ENCODE results near the gene PTTG1IP.

GRCh38 chr21:44862869-44863685, 10.4 kb downstream of the PTTG1IP start:
- TF ChIP-seq POLR2A (IDR thresholded peaks at IDR 0.05) = no peak
- TF ChIP-seq CTCF (IDR thresholded peaks at IDR 0.05) = no peak

All from upper lobe of left lung (tissue), 4 donors.